ACC112 (cell line): ENCODE data around the gene TRPM1.
A peak's percentile ranks its signal among the peaks of the same experiment; 100 is the strongest.

Experiments
- H2AFZ ChIP-seq: fragments of 200-600 bp; sonication (generic); one replicate; pipeline ENCODE4 v1.6.0; 2017; ENCODE audit warnings: antibody characterized with exemption, low read length; ENCODE audit not compliant: unreplicated experiment
- H3K27ac ChIP-seq: fragments of 200-600 bp; sonication (generic); 2 replicates; pipeline ENCODE4 v1.5.1; 2014; ENCODE audit warnings: low read depth, mild to moderate bottlenecking, antibody characterized with exemption, low read length, moderate library complexity
- H3K27me3 ChIP-seq: fragments of 200-600 bp; sonication (generic); 2 replicates; pipeline ENCODE4 v1.6.1; 2014; ENCODE audit warnings: mild to moderate bottlenecking, antibody characterized with exemption, low read length, moderate library complexity, mixed read lengths; ENCODE audit not compliant: insufficient read depth
- H3K36me3 ChIP-seq: fragments of 200-600 bp; sonication (generic); 2 replicates; pipeline ENCODE4 v1.6.1; 2016; ENCODE audit warnings: mild to moderate bottlenecking, antibody characterized with exemption, low read length, moderate library complexity, mixed read lengths; ENCODE audit not compliant: insufficient read depth
- H3K4me1 ChIP-seq: fragments of 200-600 bp; sonication (generic); one replicate; pipeline ENCODE4 v1.6.1; 2016; ENCODE audit warnings: low read length, mixed read lengths; ENCODE audit not compliant: insufficient read depth, unreplicated experiment, control insufficient read depth
- H3K4me3 ChIP-seq: fragments of 200-600 bp; sonication (generic); 2 replicates; pipeline ENCODE4 v1.5.1; 2014; ENCODE audit warnings: mild to moderate bottlenecking, low read depth, low read length
- H3K79me2 ChIP-seq: fragments of 200-600 bp; sonication (generic); one replicate; pipeline ENCODE4 v1.6.0; 2016; ENCODE audit warnings: low read length; ENCODE audit not compliant: control insufficient read depth, unreplicated experiment, insufficient read depth

TRPM1 gene

GRCh38 chr15:30973379-30973778 is 128.1 kb downstream of the TRPM1 start:
- H3K4me3 ChIP-seq = no peak overlapping the region
- peaks cover 11% of the 10 kb centered on the region for H3K36me3 ChIP-seq
- no peaks in the 10 kb centered on the region for H3K27me3 ChIP-seq
- peaks cover 10% of the 10 kb centered on the region for H3K4me1 ChIP-seq
- H3K79me2 ChIP-seq = peaks cover 3% of the 10 kb centered on the region
- H3K27ac ChIP-seq = no peak overlapping the region
- no peak overlapping the region for H2AFZ ChIP-seq

DNA sequence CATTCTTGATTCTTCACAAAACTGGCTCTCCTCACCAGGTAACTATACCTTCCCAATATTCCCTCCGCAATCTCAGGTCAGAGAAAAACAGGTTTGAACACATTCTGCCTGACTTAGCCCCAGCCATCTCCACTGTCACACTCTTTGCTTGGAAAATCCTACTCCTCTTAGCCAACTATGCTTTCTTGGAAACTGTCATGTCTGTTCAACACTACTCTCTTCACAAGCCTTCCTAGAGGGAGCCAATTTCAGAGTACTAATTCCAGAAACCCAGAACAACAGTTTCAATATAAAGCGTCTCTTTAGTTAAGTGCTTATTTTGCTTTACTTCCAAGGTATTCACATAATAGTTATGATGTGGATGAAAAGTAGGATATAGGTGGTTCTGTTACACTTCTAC is 131.8 kb downstream of the TRPM1 start:
- no peak overlapping the region for H2AFZ ChIP-seq
- no peak overlapping the region for H3K4me3 ChIP-seq
- H3K4me1 ChIP-seq = peaks cover 10% of the 10 kb centered on the region
- H3K36me3 ChIP-seq = peaks cover 11% of the 10 kb centered on the region
- no peaks in the 10 kb centered on the region for H3K79me2 ChIP-seq
- H3K27me3 ChIP-seq = no peaks in the 10 kb centered on the region
- no peak overlapping the region for H3K27ac ChIP-seq

GRCh38 chr15:30963681-30964080 is 137.8 kb downstream of the TRPM1 start:
- H3K4me1 ChIP-seq = no peaks in the 10 kb centered on the region
- H3K27me3 ChIP-seq = no peaks in the 10 kb centered on the region
- no peak overlapping the region for H3K27ac ChIP-seq
- H3K36me3 ChIP-seq = no peaks in the 10 kb centered on the region; the same call in 1 of the 2 replicates
- no peak overlapping the region for H3K4me3 ChIP-seq
- H2AFZ ChIP-seq = no peak overlapping the region
- no peaks in the 10 kb centered on the region for H3K79me2 ChIP-seq

- no peak overlapping the region for H3K4me3 ChIP-seq
- H3K27me3 ChIP-seq = no peaks in the 10 kb centered on the region
- no peak overlapping the region for H3K27ac ChIP-seq
- H3K4me1 ChIP-seq = no peaks in the 10 kb centered on the region
- no peaks in the 10 kb centered on the region for H3K79me2 ChIP-seq
- no peak overlapping the region for H2AFZ ChIP-seq
- peaks cover 7% of the 10 kb centered on the region for H3K36me3 ChIP-seq
Measured at GRCh38 chr15:30962659-30963058, 138.9 kb downstream of the TRPM1 start.

GRCh38 chr15:30962079-30962478 is 139.4 kb downstream of the TRPM1 start:
- peaks cover 10% of the 10 kb centered on the region for H3K36me3 ChIP-seq
- no peaks in the 10 kb centered on the region for H3K27me3 ChIP-seq
- no peak overlapping the region for H3K27ac ChIP-seq
- H3K4me3 ChIP-seq = no peak overlapping the region
- H2AFZ ChIP-seq = no peak overlapping the region
- no peaks in the 10 kb centered on the region for H3K79me2 ChIP-seq
- no peaks in the 10 kb centered on the region for H3K4me1 ChIP-seq

GRCh38 chr15:30958219-30958618 is 143.3 kb downstream of the TRPM1 start:
- Histone ChIP-seq H3K27ac (no peak overlapping the region), H3K27me3 (no peaks in the 10 kb centered on the region), H3K4me3 (no peak overlapping the region), H3K79me2 (no peaks in the 10 kb centered on the region), H2AFZ (no peak overlapping the region), H3K36me3 (peaks cover 18% of the 10 kb centered on the region), H3K4me1 (peaks cover 25% of the 10 kb centered on the region)

- Histone ChIP-seq H3K79me2 (no peaks in the 10 kb centered on the region), H2AFZ (no peak overlapping the region), H3K4me3 (no peak overlapping the region), H3K36me3 (peaks cover 34% of the 10 kb centered on the region), H3K27ac (no peak overlapping the region), H3K27me3 (no peaks in the 10 kb centered on the region), H3K4me1 (peaks cover 28% of the 10 kb centered on the region)
Measured at GRCh38 chr15:30956216-30957124, 145.1 kb downstream of the TRPM1 start.

DNA sequence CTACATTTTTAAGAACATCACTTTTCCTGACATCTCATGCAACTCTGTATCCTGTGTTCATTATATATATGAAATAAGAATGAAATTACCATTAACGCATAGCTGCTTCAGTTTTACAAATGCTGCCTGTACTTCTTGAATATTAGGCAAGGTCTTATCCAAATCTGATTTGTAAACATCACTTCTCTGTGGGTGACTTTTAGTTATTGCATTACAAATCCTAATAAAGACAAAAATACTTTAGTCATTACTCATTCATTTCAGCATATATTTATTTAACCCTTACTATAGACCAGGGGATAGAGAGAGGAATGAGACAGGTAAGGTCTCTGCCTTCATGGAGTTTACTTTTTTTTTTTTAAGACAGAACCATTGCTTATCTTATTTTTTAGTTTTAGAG is 146.9 kb downstream of the TRPM1 start:
- Histone ChIP-seq H3K4me1 (peaks cover 28% of the 10 kb centered on the region), H3K27me3 (no peaks in the 10 kb centered on the region), H2AFZ (no peak overlapping the region), H3K27ac (peak overlapping the region; percentile 74), H3K36me3 (peaks cover 47% of the 10 kb centered on the region), H3K79me2 (no peaks in the 10 kb centered on the region), H3K4me3 (no peak overlapping the region)

- Histone ChIP-seq H3K4me3 (peak overlapping the region; percentile 21; the same call in 1 of the 2 replicates), H3K36me3 (peaks cover 55% of the 10 kb centered on the region), H3K27ac (peak overlapping the region; percentile 74), H3K4me1 (peaks cover 28% of the 10 kb centered on the region), H2AFZ (no peak overlapping the region), H3K79me2 (no peaks in the 10 kb centered on the region), H3K27me3 (no peaks in the 10 kb centered on the region)
Measured at GRCh38 chr15:30953731-30954378, 147.7 kb downstream of the TRPM1 start.

DNA sequence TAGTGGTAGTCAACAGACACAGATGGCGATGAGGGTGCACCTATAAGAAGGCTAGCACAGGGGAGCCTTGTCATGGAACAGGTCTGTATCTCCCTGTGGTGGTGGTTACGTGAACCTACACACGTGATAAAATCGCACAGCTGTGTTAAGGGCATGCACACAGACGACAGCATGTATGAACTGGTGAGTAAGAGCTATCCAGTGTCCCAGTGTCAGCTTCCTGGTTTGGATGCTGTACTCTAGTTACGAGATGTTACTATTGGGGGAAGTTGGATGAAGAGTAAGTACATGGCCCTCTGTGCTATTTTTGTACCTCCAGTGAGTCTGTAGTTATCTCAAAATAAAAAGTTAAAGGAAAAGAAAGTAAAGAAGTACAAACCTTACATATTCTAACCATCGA is 148.3 kb downstream of the TRPM1 start:
- H3K36me3 ChIP-seq = peaks cover 59% of the 10 kb centered on the region
- H3K27me3 ChIP-seq = no peaks in the 10 kb centered on the region
- no peak overlapping the region for H3K4me3 ChIP-seq
- H3K27ac ChIP-seq = peak overlapping the region; percentile 56
- H3K79me2 ChIP-seq = no peaks in the 10 kb centered on the region
- H2AFZ ChIP-seq = no peak overlapping the region
- peaks cover 28% of the 10 kb centered on the region for H3K4me1 ChIP-seq
